HG02763 (cell line): ENCODE measurements around the gene NHERF1.

Source experiments
- ATAC-seq: cut with Tn5 transposase; IDR thresholded peaks from one replicate; pipeline ENCODE4 v1.9.1; 2021; ENCODE audit warnings: mild to moderate bottlenecking, moderate library complexity; ENCODE audit not compliant: unreplicated experiment

Gene NHERF1

DNA sequence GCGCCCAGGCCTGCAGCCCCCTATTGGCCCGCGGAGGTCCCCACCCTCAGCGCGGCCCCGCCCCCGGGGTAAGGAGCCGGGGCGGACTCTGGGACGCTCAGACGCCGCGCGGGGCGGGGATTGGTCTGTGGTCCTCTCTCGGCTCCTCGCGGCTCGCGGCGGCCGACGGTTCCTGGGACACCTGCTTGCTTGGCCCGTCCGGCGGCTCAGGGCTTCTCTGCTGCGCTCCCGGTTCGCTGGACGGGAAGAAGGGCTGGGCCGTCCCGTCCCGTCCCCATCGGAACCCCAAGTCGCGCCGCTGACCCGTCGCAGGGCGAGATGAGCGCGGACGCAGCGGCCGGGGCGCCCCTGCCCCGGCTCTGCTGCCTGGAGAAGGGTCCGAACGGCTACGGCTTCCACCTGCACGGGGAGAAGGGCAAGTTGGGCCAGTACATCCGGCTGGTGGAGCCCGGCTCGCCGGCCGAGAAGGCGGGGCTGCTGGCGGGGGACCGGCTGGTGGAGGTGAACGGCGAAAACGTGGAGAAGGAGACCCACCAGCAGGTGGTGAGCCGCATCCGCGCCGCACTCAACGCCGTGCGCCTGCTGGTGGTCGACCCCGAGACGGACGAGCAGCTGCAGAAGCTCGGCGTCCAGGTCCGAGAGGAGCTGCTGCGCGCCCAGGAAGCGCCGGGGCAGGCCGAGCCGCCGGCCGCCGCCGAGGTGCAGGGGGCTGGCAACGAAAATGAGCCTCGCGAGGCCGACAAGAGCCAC is at the start of gene NHERF1:
Gene NHERF1 (plus strand): TSS at position 100 of the 750 bp plus-strand sequence. CDS start 219 bp downstream, at position 319.
- peak; percentile 85 for ATAC-seq

DNA sequence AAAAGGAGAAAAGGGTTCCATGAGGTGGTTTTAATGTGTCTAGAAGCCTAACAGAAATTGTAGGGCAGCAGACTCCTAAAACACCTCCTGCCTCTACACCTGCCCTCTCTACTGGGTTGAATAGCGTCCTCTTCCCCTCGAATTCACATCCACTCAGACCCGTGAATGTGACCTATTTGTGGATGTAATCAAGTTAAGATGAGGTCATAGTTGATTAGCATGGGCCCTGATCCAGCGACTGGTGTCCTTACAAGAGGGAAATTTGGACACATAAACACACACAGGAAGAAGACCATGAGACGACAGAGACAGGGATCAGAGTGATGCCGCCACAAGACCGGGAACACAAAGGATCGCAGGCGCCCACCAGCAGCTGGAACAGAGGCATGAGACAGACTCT is 49.2 kb upstream of the NHERF1 start:
- ATAC-seq: no peak

DNA sequence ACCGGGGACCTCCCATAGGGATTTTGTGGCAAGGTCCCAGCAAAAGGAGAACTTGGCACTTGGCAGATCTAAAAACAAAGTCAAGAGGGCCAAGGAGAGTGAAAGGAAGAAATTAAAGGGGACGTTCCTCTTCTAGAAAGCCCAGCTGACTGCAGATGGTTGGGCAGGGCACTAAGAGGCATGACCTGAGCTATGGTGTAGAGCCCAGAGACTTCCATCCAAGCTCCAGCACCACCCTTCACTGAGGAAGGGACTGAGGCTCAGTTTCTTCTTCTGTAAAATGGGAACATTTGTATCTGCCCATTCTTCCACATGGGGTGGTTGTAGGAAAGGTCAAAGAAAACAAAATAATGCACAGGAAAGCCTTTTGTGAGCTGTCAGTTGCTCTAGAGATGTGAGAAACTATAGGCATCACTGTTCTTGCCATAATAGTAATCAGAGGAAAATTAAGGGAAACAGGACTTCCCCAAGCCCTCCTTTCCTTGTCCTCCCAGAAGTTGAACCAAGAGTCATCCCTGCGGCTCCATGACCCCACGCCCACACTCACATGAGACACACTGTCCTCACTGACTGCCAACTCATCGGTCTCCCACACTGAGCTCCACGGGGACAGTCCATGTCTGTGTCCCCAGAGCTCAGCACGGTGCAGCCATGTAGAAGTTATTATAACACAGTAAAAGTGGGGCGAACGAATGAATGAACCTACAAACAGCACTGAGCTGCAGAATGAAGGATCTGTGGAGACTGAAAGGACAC is 46.1 kb upstream of the NHERF1 start:
- no peak for ATAC-seq

DNA sequence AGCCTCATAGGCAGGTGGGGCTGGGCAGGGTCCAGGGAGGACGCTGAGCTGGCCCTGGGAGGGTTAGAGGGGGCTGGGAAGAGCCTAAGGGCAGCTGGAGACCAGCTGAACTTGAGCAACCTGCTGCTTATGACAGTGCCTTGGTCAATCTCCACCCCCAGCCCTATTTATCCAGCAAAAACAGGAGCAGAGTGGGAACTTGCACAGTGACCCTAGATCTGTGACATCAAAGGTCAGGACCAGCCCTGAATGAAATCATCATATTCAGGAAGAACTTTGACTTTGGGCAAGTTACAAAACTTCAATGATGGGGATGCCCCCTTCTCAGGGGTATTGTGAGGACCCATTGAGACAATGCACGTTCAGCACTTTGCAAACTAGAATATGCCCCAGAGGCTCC is 45.1 kb upstream of the NHERF1 start:
- no peak for ATAC-seq

DNA sequence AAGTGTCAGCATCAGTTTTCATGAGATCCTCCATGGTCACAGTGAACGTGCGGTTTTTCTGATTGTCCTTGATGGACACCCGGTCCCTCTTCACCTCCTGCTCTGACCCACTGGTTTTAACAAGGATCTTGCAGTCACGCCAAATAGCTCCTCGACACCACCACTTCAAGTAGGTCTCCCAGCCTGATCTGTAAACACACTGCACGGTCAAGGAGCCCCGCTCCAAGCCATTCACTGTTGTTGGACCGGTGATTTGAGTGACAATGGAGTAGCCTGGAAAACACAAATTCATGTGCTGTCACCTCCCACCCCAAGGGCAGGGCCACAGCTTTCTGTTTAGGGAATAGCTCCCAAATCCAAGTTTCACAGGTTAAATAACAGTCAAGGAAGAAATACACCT is 43.9 kb upstream of the NHERF1 start:
- ATAC-seq: no peak

DNA sequence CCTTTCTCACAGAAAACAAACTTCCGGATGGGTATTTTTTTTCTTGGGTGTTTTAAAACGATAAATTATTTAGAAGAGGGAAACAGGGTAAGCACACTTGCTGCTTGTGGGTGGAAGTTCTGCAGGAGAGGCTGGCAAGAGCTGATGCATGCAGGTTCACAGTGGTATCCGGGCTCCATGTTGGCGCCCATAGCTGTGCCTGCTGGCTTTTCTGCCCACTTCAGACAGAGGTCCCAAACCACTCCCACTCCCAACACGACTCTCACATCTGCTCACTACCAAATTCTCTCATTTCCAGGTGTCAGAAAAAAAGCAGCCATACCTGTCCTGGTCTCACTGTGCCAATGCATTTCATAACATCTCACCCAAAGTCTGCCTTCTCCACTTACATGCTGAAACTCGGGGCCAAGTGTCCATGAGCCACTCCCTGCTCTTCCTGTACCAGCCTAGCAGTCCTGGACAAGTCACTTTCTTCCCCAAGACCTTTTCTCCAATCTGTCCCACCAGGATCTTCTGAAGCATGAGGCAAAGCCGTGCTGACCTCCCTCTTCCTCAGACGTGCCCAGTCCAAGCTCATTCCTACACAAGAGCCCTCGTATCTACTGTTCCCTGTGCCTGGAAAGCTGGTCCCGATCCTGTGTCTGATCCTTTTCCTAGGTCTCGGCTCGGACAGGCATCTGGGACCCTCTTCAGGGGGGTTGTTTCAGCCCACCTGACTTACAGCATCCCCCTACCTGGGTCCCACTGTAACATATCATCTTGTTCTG is 37.2 kb upstream of the NHERF1 start:
- no peak for ATAC-seq

DNA sequence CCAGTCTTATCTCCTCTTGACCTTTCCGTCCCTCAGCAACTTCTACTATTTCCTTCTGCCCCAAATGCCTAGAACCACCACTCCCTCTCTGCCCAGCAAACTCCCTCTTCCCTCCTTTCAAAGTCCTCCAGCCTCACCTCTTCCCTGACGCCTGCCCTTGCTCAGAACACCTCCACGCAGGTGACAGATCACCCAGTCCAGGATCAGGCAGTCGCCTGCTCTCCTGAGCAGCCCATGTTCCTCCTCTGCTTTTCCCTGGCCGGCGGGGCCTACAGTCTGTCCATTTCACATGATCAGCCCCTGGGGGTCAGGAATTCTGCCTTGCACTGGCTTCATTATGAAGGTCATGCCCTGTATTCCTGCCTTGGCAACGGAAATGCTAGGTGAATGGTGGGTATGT is 36.1 kb upstream of the NHERF1 start:
- ATAC-seq: no peak

DNA sequence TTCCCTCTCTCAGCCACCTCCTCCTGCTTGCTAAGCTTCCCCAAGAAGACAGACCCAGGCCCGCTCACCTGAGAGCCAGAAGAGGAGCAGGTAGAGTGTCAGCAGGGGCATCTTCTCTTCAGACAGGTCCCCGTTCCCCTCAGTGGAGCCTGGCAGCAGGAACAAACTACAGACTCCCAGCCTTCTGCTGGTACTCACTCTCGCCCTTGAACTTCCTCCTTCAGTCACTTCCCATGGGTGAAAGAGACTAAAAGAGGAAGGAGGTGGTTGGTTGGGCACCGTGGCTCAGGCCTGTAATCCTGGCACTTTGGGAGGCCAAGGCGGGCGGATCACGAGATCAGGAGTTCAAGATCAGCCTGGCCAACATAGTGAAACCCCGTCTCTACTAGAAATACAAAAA is 35.7 kb upstream of the NHERF1 start, which contains the start of gene CD300LF:
Gene CD300LF (minus strand): TSS at position 168 of the 400 bp plus-strand sequence. CDS start 57 bp downstream, at position 111.
- ATAC-seq: no peak

DNA sequence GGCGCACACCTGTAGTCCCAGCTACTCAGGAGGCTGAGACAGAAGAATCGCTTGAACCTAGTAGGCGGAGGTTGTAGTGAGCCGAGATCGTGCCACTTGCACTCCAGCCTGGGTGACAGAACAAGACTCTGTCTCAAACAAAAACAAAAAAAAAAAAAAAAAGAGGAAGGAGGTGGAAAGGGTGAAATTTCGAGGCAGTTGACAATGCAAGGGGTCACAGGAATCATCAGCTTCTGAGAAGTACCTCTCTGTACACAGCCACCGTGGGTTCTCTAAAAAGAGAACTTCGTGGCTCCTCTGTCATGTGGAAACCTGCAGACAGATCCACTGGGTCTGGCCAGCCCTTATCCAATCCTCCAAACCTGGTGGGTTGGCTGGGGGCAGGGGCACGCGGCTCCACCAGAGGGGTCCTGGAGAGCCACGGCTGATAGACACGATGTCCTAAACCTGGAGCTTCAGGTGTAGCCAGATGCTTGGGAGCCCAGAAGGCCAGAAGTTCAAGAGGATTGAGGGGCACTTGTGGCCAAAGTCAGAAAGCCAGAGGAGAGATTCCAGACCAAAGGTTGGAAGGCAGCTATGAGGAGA is 35.2 kb upstream of the NHERF1 start:
- ATAC-seq: no peak

GRCh38 chr17:74715144-74715543 is 33.3 kb upstream of the NHERF1 start:
- no peak for ATAC-seq

GRCh38 chr17:74720506-74720905 is 27.9 kb upstream of the NHERF1 start:
- no peak for ATAC-seq

DNA sequence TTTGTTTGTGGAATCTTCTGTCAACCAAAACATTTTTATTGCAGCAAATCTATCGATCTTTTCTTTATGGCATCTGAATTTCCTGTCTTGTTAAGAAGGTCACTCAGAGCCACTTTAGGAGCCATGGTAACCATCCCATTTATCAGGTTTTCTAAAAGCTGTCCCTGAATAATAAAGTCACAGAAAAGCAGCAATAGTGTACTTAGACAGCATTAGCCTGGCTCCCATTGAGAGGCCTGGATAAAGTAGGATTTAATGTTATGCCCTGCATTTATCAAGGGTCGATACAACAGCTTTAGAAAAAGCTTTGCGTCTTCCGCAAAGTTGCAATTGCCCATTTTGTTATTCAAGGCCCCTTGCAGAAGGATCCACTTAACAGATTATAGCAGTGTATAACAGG is 25.6 kb upstream of the NHERF1 start:
- ATAC-seq: no peak

DNA sequence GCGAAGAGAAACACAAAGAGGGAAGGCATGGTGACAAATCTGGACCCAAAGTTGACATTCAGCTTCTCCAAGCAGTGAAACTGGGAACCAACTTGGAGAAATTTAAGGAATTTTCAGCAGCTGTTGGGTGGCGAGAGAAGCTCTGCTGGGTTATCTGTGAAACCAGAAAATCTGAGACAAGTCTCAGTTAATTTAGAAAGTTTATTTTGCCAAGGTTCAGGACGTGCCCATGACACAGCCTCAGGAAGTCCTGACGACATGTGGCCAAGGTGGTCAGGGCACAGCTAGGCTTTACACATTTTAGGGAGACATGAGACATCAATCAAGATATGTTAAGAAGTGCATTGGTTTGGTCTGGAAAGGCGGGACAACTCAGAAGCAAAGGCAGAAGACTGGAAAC is 24.5 kb upstream of the NHERF1 start:
- ATAC-seq: no peak

DNA sequence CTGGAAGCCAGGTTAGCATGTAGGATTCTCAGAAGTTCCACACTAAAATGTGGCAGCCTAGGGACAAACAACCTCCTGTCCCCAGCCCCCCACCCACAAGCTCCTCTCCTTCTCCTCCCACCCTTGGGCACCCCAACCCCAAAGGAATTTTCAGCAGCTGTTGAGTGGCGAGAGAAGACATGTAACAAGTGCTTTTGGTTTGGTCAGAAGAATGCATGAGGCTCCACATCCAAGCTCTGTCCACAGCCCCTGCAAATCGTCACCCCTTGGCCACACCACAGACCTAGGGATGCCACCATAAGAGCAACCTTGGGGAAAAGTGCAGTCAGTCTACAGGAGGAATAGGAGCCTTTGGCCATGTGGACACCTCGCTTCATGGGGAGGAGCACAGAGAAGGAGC is 23.3 kb upstream of the NHERF1 start:
- ATAC-seq: no peak

- no peak for ATAC-seq
These were observed 20.3 kb upstream of the NHERF1 start for GRCh38 chr17:74728033-74728701.

- ATAC-seq: no peak
These were observed 19.7 kb upstream of the NHERF1 start for GRCh38 chr17:74728702-74729075.

GRCh38 chr17:74729368-74729767 is 19.1 kb upstream of the NHERF1 start:
- no peak for ATAC-seq

DNA sequence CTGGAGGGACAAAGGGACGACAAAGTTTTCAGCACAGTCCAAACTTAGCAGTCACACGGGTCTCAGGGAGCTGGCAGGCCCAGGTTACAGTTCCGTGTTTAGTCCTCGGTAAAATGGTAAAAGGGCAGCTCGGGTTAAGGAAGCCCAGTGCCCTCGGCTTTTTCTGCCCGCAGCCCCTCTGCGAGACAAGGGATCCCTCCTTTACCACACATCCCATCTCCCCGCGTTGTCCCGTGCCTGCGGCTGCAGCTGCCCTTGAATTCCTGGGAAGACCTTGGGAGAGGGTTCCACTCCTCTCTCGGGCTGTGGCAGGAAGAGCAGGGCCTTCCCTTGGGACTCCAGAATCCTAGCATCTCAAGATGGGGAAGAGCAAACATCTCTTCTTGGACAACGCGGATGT is 18.6 kb upstream of the NHERF1 start:
- no peak for ATAC-seq

DNA sequence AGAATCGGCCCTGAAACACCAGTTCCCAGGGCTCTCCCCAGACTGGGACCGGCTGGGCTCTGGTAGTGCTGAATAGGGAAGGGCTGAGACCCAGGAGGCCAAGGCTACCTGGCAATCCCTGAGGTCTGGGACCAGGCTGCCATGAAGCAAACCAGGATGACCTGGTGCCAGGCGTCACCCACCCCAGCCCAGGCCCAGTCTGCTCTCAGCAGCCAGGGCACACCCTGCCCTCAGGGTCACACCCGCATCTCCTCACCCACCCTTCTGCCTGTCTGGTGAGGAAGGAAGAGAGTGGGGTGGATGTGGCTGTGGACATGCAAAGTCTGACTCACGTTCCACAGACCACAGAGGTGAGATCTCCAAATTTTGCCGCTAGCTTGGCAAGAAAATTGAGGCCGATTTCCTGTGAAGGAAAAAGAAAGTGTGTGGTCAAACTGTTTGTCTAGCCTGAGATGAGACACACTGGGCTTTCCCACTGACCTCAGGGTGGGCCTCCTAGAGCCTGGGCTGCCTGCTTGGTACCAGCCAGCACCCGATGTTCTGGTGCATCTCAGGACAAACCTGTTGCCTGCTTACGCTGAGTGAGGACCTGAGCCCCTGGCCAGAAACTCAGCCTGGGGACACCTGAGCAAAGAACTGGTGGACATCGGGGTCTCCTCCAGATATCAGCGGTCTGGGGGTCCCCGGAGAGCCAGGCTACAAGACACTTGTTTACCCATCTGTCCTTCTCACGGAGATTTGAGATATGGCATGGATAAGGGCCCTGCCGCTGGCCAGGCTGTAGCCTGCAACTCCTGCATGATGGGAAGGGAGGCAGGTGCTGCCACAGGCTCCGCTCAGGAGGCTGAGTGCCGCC is 17.7 kb upstream of the NHERF1 start:
- no peak for ATAC-seq

DNA sequence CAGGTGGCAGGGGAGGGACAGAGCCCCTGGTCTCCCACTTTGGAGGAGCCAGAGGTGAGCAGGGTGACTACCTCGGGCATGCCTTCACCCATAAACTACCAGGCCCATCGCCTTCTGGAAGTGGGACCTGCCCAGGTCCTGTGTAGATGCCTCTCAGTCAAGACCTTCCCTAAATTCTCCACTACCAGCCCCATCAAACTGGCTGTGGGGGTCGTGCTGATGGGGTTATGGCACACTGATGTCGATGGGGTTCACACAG is 17.2 kb upstream of the NHERF1 start:
- no peak for ATAC-seq
